Medulla oblongata (tissue), 1 donor: ENCODE results near the gene CHRM4.
"Not testable (repeated sequence)": the region's sequence is repeated elsewhere in the genome, so short reads cannot be mapped to it uniquely, and the experiment has no call there.

Experiments used
- DNase-seq: peaks from one replicate; pipeline ENCODE4 v3.0.0-alpha.2; 2015; ENCODE audit errors: extremely low spot score

CHRM4 gene

GRCh38 chr11:46381819-46382645, 9.5 kb downstream of the CHRM4 start:
- DNase-seq = no peak

GRCh38 chr11:46381048-46381818, 10.3 kb downstream of the CHRM4 start, which contains the start of gene MDK:
Gene MDK, plus strand, starts transcription at chr11:46381669. Its CDS starts 389 bp downstream, at chr11:46382058.
- DNase-seq = no peak

DNA sequence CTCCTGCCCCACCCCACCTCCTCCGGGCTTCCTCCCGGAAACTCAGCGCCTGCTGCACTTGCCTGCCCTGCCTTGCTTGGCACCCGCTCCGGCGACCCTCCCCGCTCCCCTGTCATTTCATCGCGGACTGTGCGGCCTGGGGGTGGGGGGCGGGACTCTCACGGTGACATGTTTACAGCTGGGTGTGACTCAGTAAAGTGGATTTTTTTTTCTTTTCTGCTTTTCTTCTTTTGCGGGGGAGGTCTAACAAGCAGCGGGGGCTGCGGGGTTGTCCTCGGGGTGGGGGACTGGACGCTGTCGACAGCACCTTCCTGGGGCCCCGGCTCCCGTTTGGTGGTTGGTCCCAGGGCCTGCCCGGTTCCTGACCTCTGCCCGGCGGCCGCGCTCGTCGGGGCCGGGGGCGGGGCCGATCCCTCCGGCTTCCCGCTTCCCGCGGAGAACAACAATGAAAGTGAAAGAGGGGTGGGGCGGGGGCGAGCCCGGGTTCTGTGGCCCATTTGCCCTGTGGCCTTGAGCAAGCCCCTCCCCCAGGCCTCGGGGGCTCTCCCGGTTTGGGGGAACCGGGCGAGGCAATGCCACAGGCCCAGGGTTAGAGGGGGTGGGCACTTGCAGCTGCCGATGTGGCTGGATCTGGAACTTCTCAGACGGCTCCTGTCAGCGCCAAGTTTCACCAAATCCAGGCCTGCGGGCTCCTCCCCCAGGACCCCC, 11.1 kb downstream of the CHRM4 start:
- no peak for DNase-seq

DNA sequence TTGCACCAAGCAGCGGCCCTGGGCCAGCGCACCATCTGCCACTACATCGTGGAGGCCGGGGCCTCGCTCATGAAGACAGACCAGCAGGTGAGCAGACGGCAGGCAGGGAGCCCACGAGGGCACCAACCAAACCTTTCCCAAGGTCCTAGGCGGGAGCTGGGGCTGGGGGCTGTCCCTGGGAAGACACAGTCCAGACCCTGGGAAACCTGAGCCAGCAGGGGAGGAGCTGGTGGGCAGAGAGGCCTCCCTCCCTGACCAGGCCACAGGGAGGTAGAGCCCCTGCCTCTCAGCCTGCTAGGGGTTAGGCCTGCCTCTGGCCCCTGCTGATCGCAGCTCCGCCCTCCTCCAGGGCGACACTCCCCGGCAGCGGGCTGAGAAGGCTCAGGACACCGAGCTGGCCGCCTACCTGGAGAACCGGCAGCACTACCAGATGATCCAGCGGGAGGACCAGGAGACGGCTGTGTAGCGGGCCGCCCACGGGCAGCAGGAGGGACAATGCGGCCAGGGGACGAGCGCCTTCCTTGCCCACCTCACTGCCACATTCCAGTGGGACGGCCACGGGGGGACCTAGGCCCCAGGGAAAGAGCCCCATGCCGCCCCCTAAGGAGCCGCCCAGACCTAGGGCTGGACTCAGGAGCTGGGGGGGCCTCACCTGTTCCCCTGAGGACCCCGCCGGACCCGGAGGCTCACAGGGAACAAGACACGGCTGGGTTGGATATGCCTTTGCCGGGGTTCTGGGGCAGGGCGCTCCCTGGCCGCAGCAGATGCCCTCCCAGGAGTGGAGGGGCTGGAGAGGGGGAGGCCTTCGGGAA, 11.9 kb downstream of the CHRM4 start:
- not testable (repeated sequence) for DNase-seq

- no peak for DNase-seq
These were observed 12.6 kb downstream of the CHRM4 start for GRCh38 chr11:46378811-46379481.

- no peak for DNase-seq
These were observed 13.3 kb downstream of the CHRM4 start for GRCh38 chr11:46378296-46378695.

- DNase-seq = no peak
These were observed 13.7 kb downstream of the CHRM4 start for GRCh38 chr11:46377831-46378230.

DNA sequence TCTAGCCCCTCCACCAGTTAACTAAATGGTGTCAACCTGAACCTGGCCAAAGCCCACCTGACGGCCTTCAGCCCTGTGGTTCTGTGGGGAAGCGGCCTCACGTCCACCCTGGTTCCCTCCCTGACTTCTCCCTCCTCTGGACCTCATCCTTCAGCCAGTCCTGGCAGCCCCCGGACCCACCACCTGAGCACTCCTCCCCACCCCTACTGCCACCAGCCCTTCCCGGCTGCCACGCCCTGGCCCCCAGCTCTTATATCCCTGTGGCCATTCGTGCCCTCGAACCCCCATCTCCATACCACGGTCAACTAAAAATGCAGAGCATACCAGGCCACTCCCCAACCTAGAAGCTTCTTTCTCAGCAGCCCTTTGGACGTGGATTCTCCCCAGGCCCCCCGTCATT, 14.3 kb downstream of the CHRM4 start:
- DNase-seq = no peak

- DNase-seq = no peak
These were observed 15.1 kb downstream of the CHRM4 start for GRCh38 chr11:46376258-46377050.

- no peak for DNase-seq
These were observed 16.0 kb downstream of the CHRM4 start for GRCh38 chr11:46375392-46376101.

- DNase-seq = no peak
These were observed 16.8 kb downstream of the CHRM4 start for GRCh38 chr11:46374815-46375214.

DNA sequence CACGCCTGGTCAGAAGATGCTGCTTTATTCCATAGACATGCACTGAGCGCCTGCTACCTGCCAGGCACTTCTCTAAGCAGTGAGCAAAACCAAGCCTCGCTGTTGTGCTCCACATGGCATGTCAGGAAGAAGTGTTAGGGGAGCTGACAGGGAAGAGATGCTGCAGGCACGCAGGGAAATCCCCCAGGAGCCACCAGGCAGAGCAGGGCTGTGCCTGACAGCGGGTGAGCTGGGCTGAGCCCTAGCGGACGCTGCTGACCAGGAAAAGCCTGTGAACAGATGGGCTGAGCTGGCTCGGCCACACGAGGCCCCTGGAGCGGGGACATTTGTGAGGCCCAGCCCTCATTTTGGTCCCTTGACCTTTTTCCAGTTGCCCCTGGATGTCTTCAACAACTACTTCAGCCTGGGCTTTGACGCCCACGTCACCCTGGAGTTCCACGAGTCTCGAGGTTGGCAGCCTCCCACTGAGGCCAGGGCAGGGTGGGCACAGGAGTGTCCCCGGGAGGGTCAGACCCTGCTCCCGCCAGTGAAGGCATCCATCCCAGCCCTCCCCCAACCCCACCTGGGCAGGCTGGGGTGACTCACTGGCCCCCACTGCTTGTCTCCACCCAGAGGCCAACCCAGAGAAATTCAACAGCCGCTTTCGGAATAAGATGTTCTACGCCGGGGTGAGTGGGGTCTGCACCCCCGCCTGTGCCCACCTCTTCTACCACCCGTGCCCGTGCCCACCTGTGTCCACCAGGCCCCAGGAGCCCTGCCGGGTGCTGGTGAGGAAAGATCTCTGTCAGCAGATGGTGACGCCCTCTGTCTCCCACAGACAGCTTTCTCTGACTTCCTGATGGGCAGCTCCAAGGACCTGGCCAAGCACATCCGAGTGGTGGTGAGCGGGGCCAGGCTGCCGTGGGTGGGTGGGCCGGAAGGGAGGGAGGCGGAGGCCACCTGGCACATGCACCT, 17.5 kb downstream of the CHRM4 start:
- no peak for DNase-seq

DNA sequence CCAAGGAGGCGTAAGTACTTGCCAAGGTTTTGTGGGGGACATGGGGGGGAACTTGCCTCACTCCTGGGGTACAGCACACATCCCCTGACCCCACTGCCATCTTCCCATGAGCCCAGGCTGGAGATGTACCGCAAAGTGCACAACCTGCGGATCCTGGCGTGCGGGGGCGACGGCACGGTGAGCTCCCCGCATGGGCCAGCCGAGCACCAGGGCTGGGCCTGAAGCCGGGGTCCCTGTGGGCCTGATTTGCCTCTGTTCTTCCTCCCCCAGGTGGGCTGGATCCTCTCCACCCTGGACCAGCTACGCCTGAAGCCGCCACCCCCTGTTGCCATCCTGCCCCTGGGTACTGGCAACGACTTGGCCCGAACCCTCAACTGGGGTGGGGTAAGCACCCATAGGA, 19.1 kb downstream of the CHRM4 start:
- not testable (repeated sequence) for DNase-seq

GRCh38 chr11:46372086-46372485, 19.5 kb downstream of the CHRM4 start:
- DNase-seq = no peak

GRCh38 chr11:46371262-46371661, 20.3 kb downstream of the CHRM4 start:
- not testable (repeated sequence) for DNase-seq

DNA sequence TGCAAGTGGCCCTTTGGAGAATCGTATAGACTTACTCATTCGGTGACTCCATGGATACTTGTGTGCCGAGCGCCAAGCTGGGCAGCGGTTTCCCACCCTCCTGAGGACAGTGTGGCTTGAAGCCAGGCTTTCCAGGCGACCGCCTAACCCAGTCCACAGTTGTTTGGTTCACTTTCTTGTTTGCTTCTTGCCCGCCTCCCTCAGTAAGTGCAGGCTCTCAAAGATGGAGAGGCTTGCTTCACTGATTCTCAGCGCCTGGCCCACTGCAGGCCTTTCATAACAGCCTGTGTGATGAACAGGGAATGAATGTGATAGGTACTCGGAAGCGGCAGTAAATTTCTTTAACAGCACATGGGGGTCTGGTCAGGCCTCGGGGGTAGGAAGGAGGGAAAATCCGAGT, 21.3 kb downstream of the CHRM4 start:
- DNase-seq = no peak

- no peak for DNase-seq
These were observed 22.0 kb downstream of the CHRM4 start for GRCh38 chr11:46369458-46370152.

DNA sequence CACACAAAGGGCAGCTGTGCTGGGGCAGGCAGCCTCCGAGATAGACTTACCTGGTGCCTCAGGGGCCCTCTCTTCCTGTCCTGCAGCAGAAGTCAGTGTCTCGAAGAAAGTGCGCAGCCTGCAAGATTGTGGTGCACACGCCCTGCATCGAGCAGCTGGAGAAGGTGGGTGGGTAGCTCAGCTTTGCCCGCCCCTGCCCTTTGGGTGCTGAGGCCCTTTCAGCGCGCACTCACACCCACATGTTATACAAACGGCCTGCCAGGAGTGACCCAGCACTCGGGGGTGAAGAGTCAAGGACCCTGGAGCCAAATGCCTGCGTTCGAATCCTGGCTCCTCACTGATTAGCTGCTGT, 23.7 kb downstream of the CHRM4 start:
- DNase-seq = no peak
